Measurements from ENCODE around the gene RCCD1.

DNA sequence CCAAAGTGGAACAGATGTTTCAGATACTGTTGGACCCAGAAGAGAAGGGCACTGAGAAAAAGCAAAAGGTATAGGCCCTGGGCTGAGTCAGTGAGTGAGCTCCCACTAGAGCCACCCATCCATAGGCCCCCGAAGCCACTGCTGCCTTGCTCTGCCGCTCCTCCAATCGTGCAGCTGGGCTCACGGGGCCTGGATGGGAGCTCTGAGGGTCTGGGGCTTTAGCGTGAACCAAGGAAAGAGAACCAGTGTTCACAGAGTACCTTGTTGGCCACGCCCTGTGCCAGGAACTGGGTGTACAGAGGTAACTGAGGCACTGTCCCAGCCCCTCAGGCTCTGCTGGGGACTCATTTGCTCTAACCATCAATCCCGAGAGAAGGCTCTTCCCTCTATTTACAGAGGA lies 14.9 kb upstream of the RCCD1 start:
- TF ChIP-seq EZH2phosphoT487 (IDR thresholded peaks at IDR 0.05; ENCODE audit: borderline replicate concordance), result no peak
- TF ChIP-seq EGR1 (IDR thresholded peaks at IDR 0.05; ENCODE audit: low read depth), result no peak
- TF ChIP-seq, protein P1, sequence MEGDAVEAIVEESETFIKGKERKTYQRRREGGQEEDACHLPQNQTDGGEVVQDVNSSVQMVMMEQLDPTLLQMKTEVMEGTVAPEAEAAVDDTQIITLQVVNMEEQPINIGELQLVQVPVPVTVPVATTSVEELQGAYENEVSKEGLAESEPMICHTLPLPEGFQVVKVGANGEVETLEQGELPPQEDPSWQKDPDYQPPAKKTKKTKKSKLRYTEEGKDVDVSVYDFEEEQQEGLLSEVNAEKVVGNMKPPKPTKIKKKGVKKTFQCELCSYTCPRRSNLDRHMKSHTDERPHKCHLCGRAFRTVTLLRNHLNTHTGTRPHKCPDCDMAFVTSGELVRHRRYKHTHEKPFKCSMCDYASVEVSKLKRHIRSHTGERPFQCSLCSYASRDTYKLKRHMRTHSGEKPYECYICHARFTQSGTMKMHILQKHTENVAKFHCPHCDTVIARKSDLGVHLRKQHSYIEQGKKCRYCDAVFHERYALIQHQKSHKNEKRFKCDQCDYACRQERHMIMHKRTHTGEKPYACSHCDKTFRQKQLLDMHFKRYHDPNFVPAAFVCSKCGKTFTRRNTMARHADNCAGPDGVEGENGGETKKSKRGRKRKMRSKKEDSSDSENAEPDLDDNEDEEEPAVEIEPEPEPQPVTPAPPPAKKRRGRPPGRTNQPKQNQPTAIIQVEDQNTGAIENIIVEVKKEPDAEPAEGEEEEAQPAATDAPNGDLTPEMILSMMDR (IDR thresholded peaks at IDR 0.05 in 2 of 3, conservative IDR thresholded peaks at IDR 0.05 in 1 of 3; ENCODE audit: borderline replicate concordance in 1 of 3, insufficient read depth in 1 of 3, low read depth in 2 of 3, low read length in 2 of 3), result no peak
- TF ChIP-seq POLR2A (IDR thresholded peaks at IDR 0.05; ENCODE audit: borderline replicate concordance, extremely low read depth, insufficient read depth, insufficient read length), result no peak
